ENCODE measurements around the gene PTGES3.

DNA sequence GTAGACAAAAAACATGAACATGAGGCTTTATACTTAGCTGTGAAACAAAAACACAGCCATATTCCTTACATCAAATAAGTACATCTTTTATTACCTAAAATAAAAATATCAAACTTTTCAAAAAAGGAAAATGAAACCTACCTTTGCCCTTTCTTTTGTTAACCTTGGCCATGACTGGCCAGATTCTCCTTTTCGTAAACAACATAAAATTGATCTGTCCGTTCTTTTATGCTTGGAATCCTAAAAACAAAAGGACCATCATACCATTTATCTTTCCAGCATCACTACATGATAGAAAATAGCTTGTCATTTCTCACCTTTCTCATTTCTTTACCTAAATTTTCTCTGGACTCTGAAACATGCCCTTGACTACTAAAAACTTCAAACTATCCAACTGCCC is 16.5 kb downstream of the PTGES3 start:
- TF ChIP-seq CTCF (IDR thresholded peaks at IDR 0.05) (no peak), EZH2 (IDR thresholded peaks at IDR 0.05) (no peak), EZH2phosphoT487 (IDR thresholded peaks at IDR 0.05) (no peak)
